HFFc6 (cell line): ENCODE measurements around the gene FAM9C. TPM values are rescaled to one million over a fixed set of nuclear protein-coding genes. Genes with fewer than 3 reads are reported as not detected.

ENCODE experiments used
- DNase-seq: peaks from one replicate; pipeline ENCODE4 v3.0.0-alpha.2; 2018
- H3K27ac Mint-ChIP-seq: 2 replicates; pipeline ENCODE4 v1.8.0; 2020; ENCODE audit warnings: mild to moderate bottlenecking, mixed read lengths
- H3K27me3 Mint-ChIP-seq: 2 replicates; pipeline ENCODE4 v1.8.0; 2021; ENCODE audit warnings: mild to moderate bottlenecking, moderate library complexity, mixed read lengths; ENCODE audit not compliant: insufficient read depth
- H3K36me3 Mint-ChIP-seq: 2 replicates; pipeline ENCODE4 v1.8.0; 2021; ENCODE audit warnings: low read depth, mixed read lengths
- H3K4me1 Mint-ChIP-seq: 2 replicates; pipeline ENCODE4 v1.8.0; 2020; ENCODE audit warnings: low read depth, mixed read lengths
- H3K4me3 Mint-ChIP-seq: 2 replicates; pipeline ENCODE4 v1.8.0; 2020; ENCODE audit warnings: mild to moderate bottlenecking, moderate library complexity, mixed read lengths
- H3K9me3 Mint-ChIP-seq: 2 replicates; pipeline ENCODE4 v1.8.0; 2020; ENCODE audit warnings: mild to moderate bottlenecking, mixed read lengths
- CTCF ChIP-seq: fragments of 200-600 bp; sonication (generic); IDR thresholded peaks from 2 replicates; pipeline ENCODE4 v1.5.0; 2021; ENCODE audit warnings: antibody characterized with exemption, mild to moderate bottlenecking
- total RNA-seq, 6 experiments: library from RNA; stranded (reverse); fragmentation: NEBNext Ultra II Directional; extraction: Animal tissue kit (Norgen Biotek cat#: 25700); gene quantifications; 2 replicates in 1 of 6; 3 replicates in 5 of 6; pipeline ENCODE4 v1.2.3, GENCODE V29; 2021

Gene FAM9C
- total RNA-seq, 6 experiments from 2014 or later: not detected

DNA sequence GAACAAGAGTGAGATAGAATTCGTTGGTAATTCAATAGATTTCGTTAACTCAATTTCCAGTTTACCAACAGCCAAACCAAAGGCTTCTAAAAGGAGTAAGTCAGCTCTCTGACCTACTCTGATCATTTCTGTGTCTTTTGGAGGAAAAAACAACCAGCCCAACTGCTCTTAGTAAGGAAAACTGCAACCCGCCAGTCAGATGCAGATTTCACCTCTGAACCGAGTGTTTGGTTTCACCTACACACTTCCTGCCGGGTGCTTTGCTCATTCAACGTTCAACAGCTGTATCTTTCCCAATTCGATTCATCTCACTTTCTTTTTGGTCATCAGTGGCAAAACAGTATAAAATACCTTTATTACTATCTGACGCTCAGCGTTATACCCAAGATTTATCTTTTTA, 45.0 kb downstream of the FAM9C start:
- no peak overlapping the region for H3K4me3 Mint-ChIP-seq
- H3K9me3 Mint-ChIP-seq: no peaks in the 10 kb centered on the region
- H3K27ac Mint-ChIP-seq: no peak overlapping the region
- no peaks in the 10 kb centered on the region for H3K36me3 Mint-ChIP-seq
- no peak for TF ChIP-seq CTCF
- H3K4me1 Mint-ChIP-seq: peaks cover 15% of the 10 kb centered on the region
- DNase-seq: no peak
- no peaks in the 10 kb centered on the region; the same call in 1 of the 2 replicates for H3K27me3 Mint-ChIP-seq

DNA sequence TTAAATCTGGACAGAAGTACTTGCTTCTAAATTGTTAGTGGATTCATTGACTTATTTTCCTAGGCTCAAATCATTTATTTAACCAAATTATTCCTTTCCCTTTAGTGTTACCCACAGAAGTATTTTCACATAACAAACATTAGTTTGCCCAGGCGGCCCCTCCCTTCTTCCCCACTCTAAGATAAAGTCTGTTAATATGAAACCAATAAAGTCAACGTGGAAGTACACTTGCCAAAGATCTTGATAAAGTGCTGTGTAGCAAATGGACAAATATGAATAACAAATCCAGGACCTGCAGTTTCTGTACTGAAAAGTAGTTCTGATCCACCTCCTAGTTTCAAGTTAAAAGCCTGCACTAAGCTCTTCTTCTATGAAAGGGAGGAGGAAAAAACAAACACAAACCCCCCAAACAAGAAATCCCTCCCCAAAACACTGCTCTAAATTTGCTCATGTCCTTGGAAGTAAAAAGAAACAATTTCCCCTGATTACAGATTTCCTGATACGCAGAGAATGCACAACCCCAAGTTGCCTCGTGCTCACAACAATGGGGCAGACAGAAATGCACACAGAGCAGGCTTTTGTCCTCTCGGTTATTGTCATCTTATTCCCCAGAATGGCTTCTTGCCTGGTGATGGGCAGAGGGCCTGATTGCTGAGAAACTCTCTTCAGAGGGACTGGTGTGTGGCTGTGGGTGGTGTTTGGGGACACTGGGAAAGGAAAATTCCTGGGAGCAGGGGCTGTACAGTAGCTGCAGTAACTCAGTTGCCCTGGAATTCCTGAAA, 46.3 kb downstream of the FAM9C start:
- DNase-seq: no peak
- Mint-ChIP-seq H3K36me3 (no peaks in the 10 kb centered on the region), H3K27ac (no peak overlapping the region), H3K4me1 (peaks cover 15% of the 10 kb centered on the region), H3K27me3 (no peaks in the 10 kb centered on the region; the same call in 1 of the 2 replicates), H3K9me3 (no peaks in the 10 kb centered on the region), H3K4me3 (no peak overlapping the region)
- TF ChIP-seq CTCF: no peak

DNA sequence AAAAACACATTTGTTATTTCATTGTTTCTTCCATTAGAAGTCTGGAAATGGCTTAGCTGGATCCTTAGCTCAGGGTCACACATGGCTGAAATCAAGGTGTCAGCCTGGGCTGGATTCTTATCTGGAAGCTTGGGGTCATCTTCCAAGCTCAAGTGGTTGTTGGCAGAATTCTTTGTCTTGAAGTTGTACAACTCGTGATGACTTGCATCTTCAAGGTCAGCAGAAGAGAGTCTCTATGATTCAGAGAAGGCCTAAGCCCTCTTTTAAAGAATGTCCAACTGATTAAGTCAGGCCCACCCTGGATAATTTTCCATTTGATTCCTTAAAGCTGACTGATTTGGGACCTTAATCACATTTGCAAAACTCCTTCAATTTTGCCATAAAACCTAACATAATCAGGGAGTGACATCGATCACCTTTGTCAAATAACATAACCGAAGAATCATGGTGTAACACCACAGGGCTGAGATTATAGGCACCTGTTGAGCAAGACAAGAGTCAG, 47.4 kb downstream of the FAM9C start:
- no peaks in the 10 kb centered on the region for H3K36me3 Mint-ChIP-seq
- H3K4me1 Mint-ChIP-seq: peaks cover 15% of the 10 kb centered on the region
- no peak overlapping the region for H3K27ac Mint-ChIP-seq
- no peak for DNase-seq
- no peak overlapping the region for H3K4me3 Mint-ChIP-seq
- no peaks in the 10 kb centered on the region; the same call in 1 of the 2 replicates for H3K27me3 Mint-ChIP-seq
- no peak for TF ChIP-seq CTCF
- H3K9me3 Mint-ChIP-seq: no peaks in the 10 kb centered on the region

GRCh38 chrX:12994321-12994720, 50.1 kb downstream of the FAM9C start:
- no peaks in the 10 kb centered on the region for H3K36me3 Mint-ChIP-seq
- no peak overlapping the region for H3K4me3 Mint-ChIP-seq
- TF ChIP-seq CTCF: no peak
- H3K4me1 Mint-ChIP-seq: no peaks in the 10 kb centered on the region
- H3K27ac Mint-ChIP-seq: no peak overlapping the region
- no peak for DNase-seq
- no peaks in the 10 kb centered on the region for H3K9me3 Mint-ChIP-seq
- no peaks in the 10 kb centered on the region; the same call in 1 of the 2 replicates for H3K27me3 Mint-ChIP-seq

DNA sequence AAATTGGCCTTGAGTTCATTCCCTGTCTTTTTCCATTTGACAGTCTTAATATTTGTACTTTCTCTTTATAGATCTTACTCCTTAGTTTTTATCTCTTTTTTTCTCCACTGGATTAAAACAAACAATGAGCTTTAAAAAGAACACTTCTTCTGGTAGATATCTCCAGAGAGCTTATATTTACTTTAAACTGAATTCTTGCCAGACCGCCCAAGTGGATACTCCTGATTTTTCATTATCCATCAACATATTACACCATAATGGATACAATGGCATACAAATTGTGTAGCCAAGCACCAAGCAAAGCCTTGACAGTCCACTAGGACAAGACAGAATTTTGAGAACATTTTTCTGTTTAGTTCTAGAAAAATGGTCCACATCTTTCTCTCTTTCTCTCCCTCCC, 50.6 kb downstream of the FAM9C start:
- Mint-ChIP-seq H3K27me3 (no peaks in the 10 kb centered on the region; the same call in 1 of the 2 replicates), H3K27ac (no peak overlapping the region), H3K4me1 (peaks cover 3% of the 10 kb centered on the region), H3K36me3 (no peaks in the 10 kb centered on the region), H3K4me3 (no peak overlapping the region), H3K9me3 (no peaks in the 10 kb centered on the region)
- no peak for TF ChIP-seq CTCF
- DNase-seq: no peak
